Stimulated activated CD8-positive, alpha-beta memory T cell treated with anti-CD3 and anti-CD28 coated beads, Interleukin-12 subunit alpha, Interleukin-12 subunit beta, amount 100 ng/mL, for 24 hours (primary cell): ENCODE data around the gene CLMN.

Experiments
- DNase-seq: peaks from one replicate; pipeline ENCODE4 v3.0.0-alpha.2; 2020; ENCODE audit errors: extremely low read depth

CLMN gene

GRCh38 chr14:95165517-95165916 is 154.2 kb downstream of the CLMN start:
- DNase-seq = no peak

- DNase-seq = no peak
These were observed 155.2 kb downstream of the CLMN start for GRCh38 chr14:95164506-95164905.

- DNase-seq = no peak
These were observed 156.0 kb downstream of the CLMN start for GRCh38 chr14:95163666-95164065.

- DNase-seq = no peak
These were observed 156.6 kb downstream of the CLMN start for GRCh38 chr14:95163132-95163531.

GRCh38 chr14:95162641-95163040 is 157.1 kb downstream of the CLMN start:
- no peak for DNase-seq

GRCh38 chr14:95157327-95158189 is 162.2 kb downstream of the CLMN start, which contains the start of gene DICER1:
DICER1 (minus strand) TSS chr14:95157529; CDS start chr14:95133458, 24,071 bp downstream.
- DNase-seq = peak; percentile 89

- DNase-seq = no peak
These were observed 162.7 kb downstream of the CLMN start for GRCh38 chr14:95157048-95157326.

GRCh38 chr14:95156161-95157047 is 163.3 kb downstream of the CLMN start:
- no peak for DNase-seq

- no peak for DNase-seq
These were observed 164.7 kb downstream of the CLMN start for GRCh38 chr14:95155045-95155444.

- DNase-seq = no peak
These were observed 165.8 kb downstream of the CLMN start for GRCh38 chr14:95153866-95154265.

- no peak for DNase-seq
These were observed 168.1 kb downstream of the CLMN start for GRCh38 chr14:95151561-95151960.

GRCh38 chr14:95150910-95151309 is 168.8 kb downstream of the CLMN start:
- no peak for DNase-seq

- no peak for DNase-seq
These were observed 170.3 kb downstream of the CLMN start for GRCh38 chr14:95149441-95149840.

- DNase-seq = no peak
These were observed 172.1 kb downstream of the CLMN start for GRCh38 chr14:95147597-95147996.

- no peak for DNase-seq
These were observed 173.5 kb downstream of the CLMN start for GRCh38 chr14:95146079-95146771.

- DNase-seq = no peak
These were observed 174.9 kb downstream of the CLMN start for GRCh38 chr14:95144849-95145248.

- no peak for DNase-seq
These were observed 175.7 kb downstream of the CLMN start for GRCh38 chr14:95143808-95144620.

GRCh38 chr14:95142208-95142607 is 177.5 kb downstream of the CLMN start:
- DNase-seq = no peak

GRCh38 chr14:95141684-95142083 is 178.0 kb downstream of the CLMN start:
- DNase-seq = no peak

- no peak for DNase-seq
These were observed 179.4 kb downstream of the CLMN start for GRCh38 chr14:95140060-95140858.

GRCh38 chr14:95138876-95139275 is 180.8 kb downstream of the CLMN start:
- no peak for DNase-seq
